Astrocyte of the cerebellum (primary cell): ENCODE data around the gene RPS19.

Source experiments
- DNase-seq: peaks from one replicate; pipeline ENCODE4 v3.0.0-alpha.2; 2011; ENCODE audit warnings: low read depth
- H3K4me3 ChIP-seq: 2 replicates; pipeline ENCODE4 v1.5.1; 2011; ENCODE audit warnings: mild to moderate bottlenecking, low read depth, low read length, moderate library complexity
- in situ Hi-C: cut with HindIII; loops from 2 replicates; pipeline ENCODE4 v1.10.0; 2017; ENCODE audit warnings: low sequenced_read_pairs
- TF ChIP-seq, protein P1 (sequence below): IDR thresholded peaks from 2 replicates; pipeline ENCODE4 v1.5.1; 2012; ENCODE audit warnings: low read length, low read depth, moderate library complexity, mild to moderate bottlenecking; ENCODE audit errors: missing control alignments

The RPS19 gene

GRCh38 chr19:41845001-41845050 lies 15.2 kb upstream of the RPS19 start, which contains the start of gene DMRTC2:
TSS of gene DMRTC2 (plus strand) at chr19:41845042. CDS start at chr19:41847429, 2,387 bp downstream.
- no peak for DNase-seq
- in situ Hi-C loops: no loop called here
- TF ChIP-seq, protein P1, sequence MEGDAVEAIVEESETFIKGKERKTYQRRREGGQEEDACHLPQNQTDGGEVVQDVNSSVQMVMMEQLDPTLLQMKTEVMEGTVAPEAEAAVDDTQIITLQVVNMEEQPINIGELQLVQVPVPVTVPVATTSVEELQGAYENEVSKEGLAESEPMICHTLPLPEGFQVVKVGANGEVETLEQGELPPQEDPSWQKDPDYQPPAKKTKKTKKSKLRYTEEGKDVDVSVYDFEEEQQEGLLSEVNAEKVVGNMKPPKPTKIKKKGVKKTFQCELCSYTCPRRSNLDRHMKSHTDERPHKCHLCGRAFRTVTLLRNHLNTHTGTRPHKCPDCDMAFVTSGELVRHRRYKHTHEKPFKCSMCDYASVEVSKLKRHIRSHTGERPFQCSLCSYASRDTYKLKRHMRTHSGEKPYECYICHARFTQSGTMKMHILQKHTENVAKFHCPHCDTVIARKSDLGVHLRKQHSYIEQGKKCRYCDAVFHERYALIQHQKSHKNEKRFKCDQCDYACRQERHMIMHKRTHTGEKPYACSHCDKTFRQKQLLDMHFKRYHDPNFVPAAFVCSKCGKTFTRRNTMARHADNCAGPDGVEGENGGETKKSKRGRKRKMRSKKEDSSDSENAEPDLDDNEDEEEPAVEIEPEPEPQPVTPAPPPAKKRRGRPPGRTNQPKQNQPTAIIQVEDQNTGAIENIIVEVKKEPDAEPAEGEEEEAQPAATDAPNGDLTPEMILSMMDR: no peak
- no peak within 1 kb of the TSS for H3K4me3 ChIP-seq

- TF ChIP-seq, protein P1: no peak
- DNase-seq: no peak
- in situ Hi-C loops: no loop called here
- H3K4me3 ChIP-seq: no peak overlapping the region
These were observed 14.9 kb upstream of the RPS19 start for GRCh38 chr19:41845051-41845590.

GRCh38 chr19:41847351-41848105 lies 12.5 kb upstream of the RPS19 start:
- H3K4me3 ChIP-seq: no peak overlapping the region
- DNase-seq: no peak
- TF ChIP-seq, protein P1: no peak
- in situ Hi-C loops: no loop called here

DNA sequence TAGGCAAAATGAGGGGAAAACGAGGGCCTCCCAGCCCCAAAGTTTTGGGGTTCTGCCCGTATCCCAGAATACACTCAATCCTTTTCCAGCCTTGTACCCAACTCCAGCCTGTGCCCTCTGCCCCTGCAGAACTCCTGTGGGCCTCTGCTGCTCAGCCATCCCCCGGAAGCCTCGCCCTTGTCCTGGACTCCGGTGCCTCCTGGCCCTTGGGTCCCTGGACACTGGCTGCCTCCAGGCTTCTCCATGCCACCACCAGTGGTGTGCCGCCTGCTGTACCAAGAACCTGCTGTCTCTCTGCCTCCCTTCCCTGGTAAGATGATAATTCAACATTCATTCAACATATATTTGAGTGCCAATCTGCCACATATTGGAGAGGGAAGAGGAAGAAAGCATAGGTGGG lies 11.4 kb upstream of the RPS19 start:
- no peak overlapping the region for H3K4me3 ChIP-seq
- in situ Hi-C loops: no loop called here
- TF ChIP-seq, protein P1: no peak
- DNase-seq: no peak

DNA sequence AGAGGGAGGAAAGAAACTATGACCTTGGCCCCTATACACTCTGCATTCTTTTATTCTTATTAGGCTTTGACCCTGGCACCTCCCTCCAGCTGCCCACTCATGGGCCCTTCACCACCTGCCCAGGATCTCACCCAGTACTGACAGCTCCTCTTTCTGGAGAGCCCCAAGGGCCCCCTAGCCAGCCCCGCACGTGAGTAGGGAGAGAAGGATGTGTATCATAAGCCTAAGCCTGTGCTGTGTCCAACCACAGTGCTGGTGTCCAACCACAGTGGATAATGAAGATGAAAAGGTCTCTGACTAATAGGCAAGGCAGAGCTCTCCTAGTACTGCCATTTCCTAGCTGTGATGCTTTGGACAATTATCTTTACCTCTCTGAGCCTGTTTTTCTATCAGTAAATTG lies 11.0 kb upstream of the RPS19 start:
- TF ChIP-seq, protein P1: no peak
- in situ Hi-C loops: no loop called here
- DNase-seq: no peak
- no peak overlapping the region for H3K4me3 ChIP-seq

GRCh38 chr19:41850381-41850780 lies 9.7 kb upstream of the RPS19 start:
- TF ChIP-seq, protein P1: no peak
- H3K4me3 ChIP-seq: no peak overlapping the region
- no peak for DNase-seq
- in situ Hi-C loops: no loop called here
